Pulmonary artery endothelial cell (primary cell): Measurements from ENCODE around the gene MZF1. TPM values are rescaled to one million over a fixed set of nuclear protein-coding genes. Genes with fewer than 3 reads are reported as not detected.
"Not testable (repeated sequence)": the region's sequence is repeated elsewhere in the genome, so short reads cannot be mapped to it uniquely, and the experiment has no call there.

Experiments used
- DNase-seq: peaks from one replicate; pipeline ENCODE4 v3.0.0-alpha.2; 2011; ENCODE audit warnings: low read depth, low spot score
- total RNA-seq: library from RNA; depleted of rRNA; stranded (reverse); fragments of >200 nt; gene quantifications from 2 replicates; pipeline ENCODE4 v1.2.3, GENCODE V29; 2014

MZF1 gene
- total RNA-seq, 1 donor from 2014 or later, result 9.0 TPM

DNA sequence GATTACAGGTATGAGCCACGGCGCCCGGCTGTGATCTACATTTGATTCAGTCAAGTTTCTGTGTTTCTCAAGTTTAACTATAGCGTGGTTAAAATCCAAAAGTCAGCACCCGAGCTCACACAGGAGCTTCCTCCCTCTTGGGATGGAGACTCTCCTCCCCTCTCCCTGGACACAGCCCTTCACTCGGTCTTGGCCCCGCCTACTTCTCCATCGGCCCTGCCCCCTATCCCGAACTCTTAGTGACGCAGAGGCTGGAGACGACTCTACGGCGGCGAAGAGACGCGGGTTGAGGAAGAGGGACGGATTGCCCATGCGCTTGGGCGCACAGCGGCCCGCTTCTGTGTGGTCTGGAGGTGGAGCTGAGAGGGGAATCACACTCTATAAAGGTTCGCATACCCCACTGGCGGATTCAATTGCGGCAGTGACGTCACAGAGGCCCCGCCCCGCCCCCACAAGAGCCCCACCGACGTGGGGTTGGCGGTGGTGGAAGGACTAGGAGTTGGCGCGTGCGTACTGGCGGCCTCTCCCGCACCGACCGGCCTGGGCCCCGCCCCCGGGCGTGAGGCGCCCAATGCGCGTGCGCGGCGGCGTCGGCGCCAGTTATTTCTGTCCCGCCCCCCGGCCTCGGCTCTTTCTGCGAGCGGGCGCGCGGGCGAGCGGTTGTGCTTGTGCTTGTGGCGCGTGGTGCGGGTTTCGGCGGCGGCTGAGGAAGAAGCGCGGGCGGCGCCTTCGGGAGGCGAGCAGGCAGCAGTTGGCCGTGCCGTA is 29.1 kb downstream of the MZF1 start, which contains the start of gene TRIM28:
TSS of gene TRIM28 (plus strand) at position 239 of the 765 bp plus-strand sequence. CDS start 694 bp downstream, outside the sequence.
- peak; percentile 93 for DNase-seq

DNA sequence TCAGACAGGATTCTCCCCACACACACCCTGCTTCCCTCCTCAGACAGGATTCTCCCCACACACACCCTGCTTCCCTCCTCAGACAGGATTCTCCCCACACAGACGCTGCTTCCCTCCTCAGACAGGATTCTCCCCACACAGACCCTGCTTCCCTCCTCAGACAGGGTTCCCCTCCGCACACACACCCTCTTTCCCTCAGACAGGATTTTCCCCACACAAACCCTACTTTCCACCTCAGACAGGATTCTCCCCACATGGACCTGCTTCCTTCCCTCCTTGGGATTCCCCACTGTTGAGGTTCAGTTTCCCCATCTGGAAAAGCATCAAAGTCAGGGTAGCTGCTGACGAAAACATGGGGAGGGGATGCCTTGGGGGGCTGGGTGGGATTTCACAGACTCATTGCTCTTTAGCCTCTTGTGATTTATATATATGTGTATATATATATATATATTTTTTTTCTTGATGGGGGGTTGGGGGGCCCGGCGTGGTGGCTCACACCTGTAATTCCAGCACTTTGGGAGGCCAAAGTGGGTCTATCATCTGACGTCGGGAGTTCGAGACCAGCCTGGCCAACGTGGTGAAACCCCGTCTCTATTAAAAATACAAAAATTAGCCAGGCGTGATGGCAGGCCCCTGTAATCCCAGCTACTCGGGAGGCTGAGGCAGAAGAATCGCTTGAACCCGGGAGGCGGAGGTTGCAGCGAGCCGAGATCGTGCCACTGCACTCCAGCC is 30.3 kb downstream of the MZF1 start:
- DNase-seq, result not testable (repeated sequence)

- DNase-seq, result not testable (repeated sequence)
Observed at GRCh38 chr19:58539169-58539559, 34.0 kb downstream of the MZF1 start.

GRCh38 chr19:58538257-58539168 is 34.6 kb downstream of the MZF1 start:
- peak; percentile 15 for DNase-seq

DNA sequence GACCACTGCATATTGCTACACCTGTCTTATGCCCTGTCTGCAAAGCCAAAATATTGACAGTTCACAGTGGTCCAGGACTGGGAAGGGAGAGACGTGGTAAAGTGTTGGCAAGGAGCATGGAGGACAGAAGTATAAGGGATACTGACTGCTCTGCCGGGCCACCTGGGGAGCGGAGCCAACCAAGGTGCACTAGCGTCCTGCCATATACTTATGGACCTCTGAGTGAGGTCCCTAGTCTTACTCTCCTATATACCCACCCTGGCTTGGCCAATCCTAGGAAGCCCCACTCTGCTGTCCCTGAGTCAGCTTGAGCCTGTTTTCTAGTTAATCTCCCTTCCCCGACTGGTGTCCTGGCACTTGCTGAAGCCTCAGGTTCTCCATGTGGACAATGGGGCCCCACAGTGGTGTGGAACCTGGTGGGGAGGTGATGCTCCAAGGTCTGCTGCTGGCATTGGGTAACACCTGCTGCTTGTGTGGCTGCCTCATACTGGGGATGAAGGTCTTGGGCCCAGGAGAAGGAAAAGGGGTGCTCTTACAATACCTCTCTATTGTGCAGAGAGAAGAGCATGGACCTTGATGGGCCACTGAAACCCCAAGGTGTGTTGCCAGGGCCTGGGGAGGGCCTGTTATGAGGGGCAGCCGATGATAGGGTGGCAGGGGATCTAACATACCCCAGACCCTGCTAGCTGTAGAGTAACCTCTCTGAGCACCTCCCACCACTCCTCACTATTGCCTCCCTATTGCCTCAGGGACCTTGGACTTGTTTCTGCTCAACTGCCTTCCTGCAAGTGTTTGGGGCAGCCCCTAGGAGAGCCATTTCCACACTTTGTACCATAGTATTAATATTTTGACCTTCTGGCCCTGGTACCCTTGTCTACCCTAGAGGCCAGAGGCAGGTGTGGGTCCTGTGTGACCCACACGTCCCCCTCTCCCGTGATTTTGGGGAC is 36.0 kb downstream of the MZF1 start:
- no peak for DNase-seq

GRCh38 chr19:58535857-58536256 is 37.3 kb downstream of the MZF1 start:
- no peak for DNase-seq

- no peak for DNase-seq
Observed at GRCh38 chr19:58531034-58531840, 41.9 kb downstream of the MZF1 start.

- no peak for DNase-seq
Observed at GRCh38 chr19:58529405-58529804, 43.7 kb downstream of the MZF1 start.

DNA sequence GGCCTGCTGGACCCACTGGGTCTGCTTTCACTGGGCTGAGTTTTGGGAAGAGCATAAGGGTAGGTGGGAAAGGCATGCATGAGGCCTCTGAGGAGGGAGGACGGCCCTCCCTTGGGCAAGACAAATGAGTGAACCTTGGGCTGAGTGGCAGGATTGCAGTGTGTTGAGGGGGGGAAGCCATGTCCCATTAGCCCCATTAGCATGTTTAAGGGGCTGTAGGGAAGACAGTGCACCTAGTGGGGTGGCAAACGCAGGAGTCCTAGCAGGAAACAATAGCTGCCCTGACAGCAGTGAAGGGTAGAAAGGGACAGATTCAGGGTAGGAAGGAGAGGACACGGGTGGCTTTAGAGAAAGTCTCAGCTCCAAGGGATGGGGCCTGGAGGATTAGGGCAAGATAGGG is 50.4 kb downstream of the MZF1 start:
- no peak for DNase-seq

DNA sequence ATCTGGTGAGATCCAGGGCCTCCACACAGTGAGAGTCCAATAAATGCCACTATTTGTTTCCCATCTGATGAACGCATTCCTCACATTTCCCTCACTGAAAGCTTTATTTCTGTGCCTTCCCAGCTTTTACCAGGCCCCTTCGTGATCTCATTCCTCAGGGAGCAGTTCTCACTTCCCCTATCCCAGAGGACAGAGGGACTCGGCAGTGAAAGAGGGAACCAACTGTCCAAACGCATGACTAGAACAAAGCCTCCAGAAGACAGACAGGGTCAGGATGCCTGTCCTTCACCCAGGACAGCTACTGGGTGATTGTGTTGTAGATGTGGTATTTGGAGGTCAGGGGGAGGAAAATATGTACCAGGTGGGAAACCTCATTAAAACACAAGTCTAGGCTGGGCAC is 51.5 kb downstream of the MZF1 start:
- DNase-seq, result no peak

- no peak for DNase-seq
Observed at GRCh38 chr19:58520257-58520599, 52.9 kb downstream of the MZF1 start.

DNA sequence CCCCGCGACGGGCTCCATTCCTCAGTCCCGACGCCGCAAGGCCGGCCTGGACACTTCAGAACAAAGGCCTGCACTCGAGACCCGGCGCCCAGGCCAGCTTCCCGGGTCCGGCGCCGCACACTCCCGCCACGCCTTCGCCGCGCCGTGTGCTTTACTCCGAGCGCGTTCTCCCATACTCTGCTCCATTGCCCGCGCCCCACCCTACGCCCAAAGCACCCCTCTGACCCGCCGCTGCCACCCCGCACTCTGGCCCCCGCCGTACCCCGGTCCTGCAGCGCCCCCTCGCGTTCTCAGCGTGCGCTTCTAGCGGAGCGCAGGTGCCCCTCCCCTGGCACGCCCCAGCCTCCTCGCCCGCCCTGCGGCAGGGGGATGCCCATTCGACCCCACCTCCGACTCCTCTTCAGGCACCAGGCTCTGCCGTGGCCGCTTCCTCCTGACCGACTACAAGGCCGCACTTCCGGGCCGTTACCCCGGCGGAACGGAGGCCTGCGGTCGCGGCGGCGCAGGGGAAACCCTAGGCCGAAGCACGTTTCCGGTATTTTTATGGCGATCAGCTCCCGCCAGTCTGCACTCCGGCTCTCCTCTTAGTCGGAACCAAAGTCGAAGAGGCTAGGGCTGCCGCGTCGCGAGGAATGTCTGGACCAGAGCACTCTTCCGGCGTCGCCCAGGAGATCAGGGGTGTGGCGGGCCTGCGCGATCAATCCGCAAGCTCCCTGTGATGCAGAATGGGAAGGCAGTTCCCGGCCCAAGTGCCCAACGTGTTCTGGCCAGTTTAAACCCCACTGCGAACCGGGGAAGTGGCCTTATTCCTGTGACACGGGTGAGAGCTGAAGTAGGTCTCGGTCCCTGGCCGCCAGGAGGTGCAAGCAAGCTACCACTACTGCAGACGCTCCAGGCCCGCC is 53.5 kb downstream of the MZF1 start, which contains the start of gene ZBTB45:
TSS of gene ZBTB45 (minus strand) at position 456 of the 902 bp plus-strand sequence. CDS start 2,137 bp downstream, outside the sequence.
- peak; percentile 82 for DNase-seq

GRCh38 chr19:58519087-58519354 is 54.1 kb downstream of the MZF1 start:
- peak; percentile 58 for DNase-seq

DNA sequence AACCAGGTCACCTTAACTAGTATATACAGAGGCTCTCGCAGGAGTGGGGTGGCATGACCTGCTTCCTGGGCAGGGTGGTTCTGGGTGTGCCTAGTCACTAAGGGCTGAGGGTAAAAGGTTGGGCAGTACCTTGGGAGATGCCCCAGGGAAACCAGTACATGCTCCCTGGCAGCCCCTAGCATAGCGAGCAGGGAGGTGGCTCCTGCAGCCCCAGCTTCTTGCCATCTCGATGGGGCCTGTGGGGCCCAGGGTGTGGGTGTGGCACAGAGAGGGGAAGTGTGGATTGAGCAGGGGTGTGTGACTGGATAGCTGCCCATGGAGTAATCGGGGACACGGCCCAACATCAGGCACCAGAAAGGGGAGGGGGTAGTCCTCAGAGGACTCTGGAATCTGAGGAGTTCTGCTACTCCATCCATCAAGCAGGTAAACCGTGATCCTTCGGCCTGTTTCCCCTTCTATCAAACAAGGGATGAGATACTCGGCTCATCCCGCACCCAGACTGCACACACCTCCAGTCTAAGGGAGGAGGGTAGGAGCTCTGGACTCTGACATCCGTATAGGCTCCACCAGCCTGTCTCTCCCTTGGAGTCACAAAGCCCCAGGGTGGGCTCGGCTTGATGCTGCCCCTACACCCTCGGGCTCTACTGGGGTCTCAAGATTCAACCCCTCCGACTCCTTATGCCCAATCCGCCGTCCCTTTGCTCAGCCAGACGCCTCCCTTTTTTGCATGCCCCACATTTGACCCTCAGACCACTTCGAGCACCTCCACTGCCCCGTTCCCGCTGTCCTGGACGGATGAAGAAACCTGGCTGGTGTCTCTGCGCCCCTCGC is 54.7 kb downstream of the MZF1 start:
- no peak for DNase-seq

- DNase-seq, result no peak
Observed at GRCh38 chr19:58516964-58517833, 55.9 kb downstream of the MZF1 start.

- DNase-seq, result no peak
Observed at GRCh38 chr19:58516246-58516836, 56.8 kb downstream of the MZF1 start.

GRCh38 chr19:58515259-58515658 is 57.9 kb downstream of the MZF1 start:
- DNase-seq, result no peak
